SK-N-MC (cell line): ENCODE results near the gene DHRS13.

Source experiments
- EZH2 ChIP-seq: fragments of 200-600 bp; sonication (generic); IDR thresholded peaks from one replicate; pipeline ENCODE4 v1.6.1; 2017; ENCODE audit warnings: antibody characterized with exemption
- POLR2AphosphoS5 ChIP-seq: IDR thresholded peaks from 2 replicates; pipeline ENCODE4 v1.6.1; 2012; ENCODE audit warnings: mild to moderate bottlenecking, low read depth, low read length, borderline replicate concordance

GRCh38 chr17:28887871-28888471 is 14.9 kb downstream of the DHRS13 start:
- TF ChIP-seq EZH2: no peak
- no peak for TF ChIP-seq POLR2AphosphoS5
